GM21786 (cell line): ENCODE data around the gene GALNT18.
"Not testable (repeated sequence)": the region's sequence is repeated elsewhere in the genome, so short reads cannot be mapped to it uniquely, and the experiment has no call there.

Experiments
- ATAC-seq: cut with Tn5 transposase; IDR thresholded peaks from one replicate; pipeline ENCODE4 v1.9.1; 2021; ENCODE audit not compliant: unreplicated experiment

GALNT18 gene

DNA sequence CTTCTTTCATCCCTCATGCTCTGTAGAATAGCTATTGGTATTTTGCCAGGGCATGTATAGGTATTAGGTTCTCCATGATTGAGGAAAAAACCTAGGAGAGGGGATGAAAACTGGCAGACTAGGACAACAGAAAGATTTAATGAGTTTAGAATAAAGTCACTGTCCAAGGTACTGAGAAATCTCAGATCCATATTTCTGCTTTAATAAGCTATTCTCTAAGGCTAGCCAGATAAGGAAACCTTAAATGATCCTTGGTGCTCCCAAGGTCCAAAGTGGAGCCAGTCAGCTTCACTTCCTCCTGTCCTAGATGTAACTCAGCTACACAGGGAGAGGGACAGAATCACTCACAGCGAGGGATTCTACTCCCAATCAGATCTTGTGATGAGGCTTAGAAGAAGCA lies 255.0 kb downstream of the GALNT18 start:
- no peak for ATAC-seq

DNA sequence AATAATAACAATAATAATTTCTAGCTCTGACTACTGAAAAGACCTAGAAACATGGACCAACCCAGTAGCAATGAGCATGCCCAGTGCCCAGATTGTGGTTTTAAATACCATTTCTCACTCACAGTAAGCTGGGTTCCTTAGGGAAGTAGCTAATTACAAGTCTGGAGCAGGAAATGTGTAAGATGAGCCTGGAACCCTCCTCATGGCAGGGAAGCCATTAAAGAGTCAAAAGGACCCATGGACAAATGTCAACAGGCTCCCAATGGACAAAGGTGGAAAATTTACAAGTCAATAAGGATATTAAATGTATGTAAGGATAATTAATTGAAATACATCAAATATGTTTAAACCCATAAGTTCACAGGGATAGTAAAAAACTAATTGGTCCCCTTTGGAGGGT lies 258.1 kb downstream of the GALNT18 start:
- no peak for ATAC-seq

DNA sequence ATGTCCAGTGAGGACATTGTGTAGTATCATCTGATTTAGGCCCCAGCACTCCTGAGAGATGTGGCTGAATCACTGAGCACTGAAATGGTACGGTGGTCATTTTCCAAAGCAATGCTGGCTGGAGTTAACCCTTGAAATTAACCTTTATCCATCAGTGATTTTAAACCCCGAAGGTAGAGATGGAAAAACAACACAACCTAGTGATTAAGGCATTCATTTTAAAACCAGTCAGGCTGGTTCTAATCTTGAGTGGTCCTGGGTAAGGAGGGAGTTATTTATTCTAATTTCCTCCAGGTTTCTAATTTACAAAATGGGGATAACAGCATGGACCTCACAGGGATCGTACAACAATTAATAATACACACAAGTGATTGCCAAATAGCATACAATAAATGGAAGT lies 262.2 kb downstream of the GALNT18 start:
- ATAC-seq, result no peak

DNA sequence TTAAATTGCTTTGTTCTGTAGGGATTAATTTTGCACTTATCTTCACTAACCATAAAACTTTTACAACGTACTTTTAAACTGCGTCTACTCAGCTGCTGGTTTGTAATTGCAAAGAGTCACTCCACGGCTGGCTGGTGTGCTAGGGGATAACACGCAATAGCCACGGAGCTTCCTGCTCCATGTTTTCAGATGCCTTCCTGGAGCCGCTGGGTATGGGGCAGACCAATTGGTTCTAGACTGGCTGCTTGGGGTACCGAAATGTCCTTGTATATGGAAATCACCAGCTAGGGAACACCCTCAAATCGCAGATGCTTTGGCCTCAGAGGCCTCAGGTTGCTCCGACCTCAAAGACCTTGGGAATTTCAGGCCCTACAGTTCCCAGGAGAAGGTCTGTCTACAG lies 265.0 kb downstream of the GALNT18 start:
- no peak for ATAC-seq

DNA sequence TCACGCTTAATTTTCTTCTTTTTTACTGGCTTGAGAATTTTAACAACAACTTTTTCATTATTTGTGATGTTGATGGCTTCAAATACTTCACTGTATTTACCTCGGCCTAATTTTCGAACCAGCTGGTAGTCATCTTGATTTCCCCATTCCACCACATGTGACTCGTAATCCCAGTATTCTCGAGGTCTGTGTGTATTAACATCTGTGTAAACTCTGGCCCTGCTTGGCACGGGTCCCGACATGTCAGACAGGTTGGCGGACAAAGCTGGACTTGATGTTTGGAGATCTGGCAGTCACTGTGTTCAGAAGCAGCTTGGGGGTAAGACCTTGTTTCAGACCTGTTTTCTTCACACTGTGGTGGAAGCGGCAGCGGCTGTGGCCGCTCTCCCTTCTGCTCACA lies 268.9 kb downstream of the GALNT18 start, which contains the start of gene CSNK2A3:
Gene CSNK2A3, minus strand, starts transcription at position 373 of the 400 bp plus-strand sequence. Its CDS starts 131 bp downstream, at position 242.
- not testable (repeated sequence) for ATAC-seq

DNA sequence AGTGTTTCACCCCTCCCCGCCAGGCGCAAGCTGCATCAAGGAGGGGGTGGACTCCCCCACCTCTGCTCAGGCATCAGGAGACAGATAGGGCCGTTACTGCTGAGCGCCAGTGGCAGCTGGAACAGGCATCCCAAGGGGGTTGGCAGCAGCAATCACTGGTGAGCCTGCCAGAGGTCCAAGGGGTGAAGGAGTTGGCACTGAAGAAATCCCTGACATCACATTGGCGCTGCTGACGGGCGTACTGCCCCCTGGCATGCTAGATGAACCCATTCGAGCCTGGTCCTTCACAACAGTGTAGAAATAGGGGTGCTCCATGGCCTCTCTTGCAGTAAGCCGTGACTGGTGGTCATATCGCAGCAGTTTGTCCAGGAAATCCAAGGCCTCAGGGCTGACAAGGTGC lies 270.0 kb downstream of the GALNT18 start:
- not testable (repeated sequence) for ATAC-seq

DNA sequence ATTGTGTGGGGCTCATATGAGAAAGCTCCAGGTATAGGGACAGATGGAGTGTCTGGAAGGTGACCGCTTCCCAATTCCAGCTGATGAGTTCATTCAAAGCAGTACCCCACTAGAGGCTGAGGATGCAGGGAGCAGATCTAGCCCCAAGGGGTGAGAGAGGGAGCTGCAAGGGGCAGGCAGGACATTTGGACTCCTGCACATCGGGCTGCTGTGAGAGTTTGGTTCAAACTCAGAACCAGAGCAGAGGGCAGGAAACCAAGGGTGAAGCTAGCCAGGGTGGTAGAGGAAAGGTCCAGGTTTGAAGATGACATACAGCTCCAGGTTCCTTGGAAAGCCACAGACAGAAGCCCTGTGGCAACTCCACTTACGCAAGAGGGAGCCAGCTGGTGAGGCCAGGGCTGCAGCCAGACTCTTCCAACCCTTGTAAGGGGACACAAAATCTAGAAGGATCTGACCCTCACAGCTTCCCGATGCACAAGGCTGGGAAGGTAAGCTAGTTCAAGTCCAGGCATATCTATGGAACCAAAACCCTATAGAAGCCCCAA lies 270.7 kb downstream of the GALNT18 start:
- no peak for ATAC-seq

DNA sequence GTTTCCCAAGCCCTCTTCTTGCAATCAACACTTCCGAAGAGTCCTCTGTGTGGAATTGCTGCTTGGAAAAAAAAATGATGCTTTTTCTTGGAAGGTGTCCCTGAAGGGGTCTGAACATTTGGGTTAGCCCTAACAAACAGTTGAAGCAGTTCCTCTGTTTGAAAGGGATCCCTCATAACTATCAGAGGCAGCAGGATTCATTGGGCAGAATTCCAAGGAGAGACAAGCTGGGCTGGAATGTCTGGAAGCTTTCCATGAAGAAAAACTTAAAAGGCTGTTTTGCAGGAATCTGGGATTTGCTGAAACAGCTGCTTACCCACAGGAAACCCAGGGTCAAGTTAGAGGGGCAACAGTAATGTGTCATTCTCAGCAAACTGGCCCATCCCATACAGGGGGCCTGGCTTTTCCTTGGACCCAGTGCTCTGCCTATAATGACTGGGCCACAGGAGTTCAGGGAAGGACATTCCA lies 271.9 kb downstream of the GALNT18 start:
- ATAC-seq, result no peak

DNA sequence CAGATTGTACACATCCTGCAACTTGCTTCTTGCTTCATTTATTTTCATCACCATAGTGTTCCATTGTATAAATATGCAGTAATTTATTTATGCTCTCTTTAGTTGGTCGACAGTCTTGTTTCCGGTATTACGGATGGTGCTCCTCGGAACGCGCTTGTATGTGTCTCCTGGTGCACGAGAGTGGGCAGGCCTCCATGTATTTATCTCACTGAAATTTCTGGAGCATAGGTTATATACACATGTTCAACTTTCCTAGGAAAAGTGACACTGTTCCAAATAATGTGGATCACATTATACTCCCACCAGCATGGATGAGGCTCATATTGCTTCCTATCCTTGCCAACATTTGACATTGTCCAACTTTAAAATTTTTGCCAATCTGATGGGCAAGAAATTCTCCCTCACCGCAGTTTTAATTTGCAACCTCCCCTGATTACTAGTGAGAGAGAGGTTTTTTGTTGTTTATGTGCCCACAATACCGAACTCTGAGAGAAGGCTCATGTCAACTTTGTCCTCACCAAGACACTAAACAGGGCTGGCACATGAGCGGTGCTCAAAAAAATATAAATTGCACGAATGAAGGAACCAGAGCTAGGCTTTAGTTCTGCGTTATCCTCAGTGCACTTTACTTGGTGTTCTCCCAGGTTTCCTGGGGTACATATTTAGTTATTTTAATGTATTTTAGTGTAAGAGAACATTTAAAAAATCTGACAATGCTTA lies 272.5 kb downstream of the GALNT18 start:
- no peak for ATAC-seq

DNA sequence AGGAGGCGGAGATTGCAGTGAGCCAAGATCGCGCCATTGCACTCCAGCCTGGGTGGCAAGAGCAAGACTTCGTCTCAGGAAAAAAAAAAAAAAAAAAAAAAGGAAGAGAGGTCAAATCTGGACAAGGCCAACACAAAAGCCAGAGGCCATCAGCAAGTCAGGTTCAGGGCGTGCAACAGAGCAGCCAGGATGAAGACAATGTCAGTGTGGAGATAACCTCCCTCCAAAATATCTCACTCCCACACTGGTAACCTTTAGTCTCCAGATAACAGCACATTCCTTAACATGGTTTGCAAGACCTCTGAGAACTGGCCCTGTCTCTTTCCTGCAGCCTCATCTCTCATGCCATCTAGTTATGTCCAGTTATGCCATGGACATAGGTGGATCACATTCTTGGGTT lies 273.5 kb downstream of the GALNT18 start:
- no peak for ATAC-seq

DNA sequence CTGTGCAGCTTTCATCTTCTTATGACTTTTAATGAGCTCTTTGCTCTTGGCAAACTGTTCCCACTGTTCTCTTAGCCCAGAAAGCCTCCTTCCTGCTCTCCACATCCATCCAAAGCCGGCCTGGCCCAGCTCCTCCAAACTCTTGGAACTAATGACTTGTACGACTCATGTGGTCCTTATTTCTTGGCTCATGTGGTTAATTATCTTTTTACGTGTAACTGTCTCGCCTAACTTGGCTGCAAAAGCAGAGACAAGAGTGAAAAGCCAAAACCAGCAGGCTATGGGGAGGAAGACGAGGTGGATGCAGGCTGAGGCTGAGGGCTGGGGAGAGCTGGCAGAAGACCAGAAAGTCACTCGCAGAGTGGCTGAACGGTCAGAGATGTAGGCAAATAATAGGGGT lies 274.2 kb downstream of the GALNT18 start:
- ATAC-seq, result no peak

DNA sequence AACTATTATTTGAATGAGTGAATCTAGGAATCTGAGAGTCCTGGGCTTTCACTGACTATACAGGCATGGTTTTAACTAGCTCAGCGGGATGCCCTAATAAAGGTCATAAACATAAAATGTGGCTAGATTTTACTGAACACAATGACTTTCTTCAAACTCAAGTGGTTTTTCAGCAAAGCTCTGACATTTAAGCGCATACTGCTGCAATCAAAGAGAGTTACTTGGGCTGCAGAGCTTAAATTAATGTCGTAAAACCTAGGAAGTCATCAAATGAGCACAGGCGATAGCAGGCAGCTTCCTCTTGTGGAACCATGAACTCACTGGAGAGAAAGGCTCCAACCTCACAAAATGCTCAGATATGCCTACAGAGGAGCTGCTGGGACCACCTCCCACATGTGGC lies 275.5 kb downstream of the GALNT18 start:
- no peak for ATAC-seq

DNA sequence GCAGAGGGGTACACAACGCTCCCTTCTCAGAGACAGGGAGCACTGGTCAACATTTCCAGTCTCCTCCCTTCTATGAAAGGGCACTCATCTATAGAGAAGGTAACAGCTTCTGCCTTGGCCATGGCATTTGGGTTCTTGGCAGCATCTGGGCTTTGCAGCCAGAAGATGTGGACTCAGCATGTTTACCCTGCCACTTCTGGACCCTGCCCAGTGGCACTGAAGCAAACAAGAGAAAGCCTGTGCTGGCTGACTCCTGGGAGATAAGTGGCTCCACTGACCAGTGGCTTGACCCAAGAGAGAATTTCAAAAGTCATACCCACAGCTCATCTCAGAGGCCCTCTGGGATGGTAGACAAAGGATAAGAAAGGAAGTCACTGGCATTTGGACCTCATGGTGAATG lies 276.7 kb downstream of the GALNT18 start:
- no peak for ATAC-seq

DNA sequence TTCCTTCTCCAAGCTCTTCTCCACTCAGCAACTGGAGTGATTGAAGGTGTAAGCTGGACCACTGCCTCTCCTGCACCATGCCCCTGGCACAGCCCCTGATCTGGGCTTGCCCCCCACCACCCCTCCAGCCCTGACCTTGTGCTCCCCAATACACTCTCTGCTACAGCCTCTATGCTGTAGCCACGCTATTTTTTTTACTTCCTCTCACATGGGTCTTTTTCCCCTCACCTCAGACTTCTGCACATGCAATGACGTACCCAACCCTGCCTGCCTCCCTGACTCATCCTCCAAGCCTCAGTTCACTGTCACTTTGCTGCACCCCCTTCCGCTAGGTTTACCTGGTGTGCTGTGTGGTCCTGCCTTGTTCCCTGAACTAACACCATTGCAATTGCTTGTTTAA lies 277.8 kb downstream of the GALNT18 start:
- peak; percentile 60 for ATAC-seq

DNA sequence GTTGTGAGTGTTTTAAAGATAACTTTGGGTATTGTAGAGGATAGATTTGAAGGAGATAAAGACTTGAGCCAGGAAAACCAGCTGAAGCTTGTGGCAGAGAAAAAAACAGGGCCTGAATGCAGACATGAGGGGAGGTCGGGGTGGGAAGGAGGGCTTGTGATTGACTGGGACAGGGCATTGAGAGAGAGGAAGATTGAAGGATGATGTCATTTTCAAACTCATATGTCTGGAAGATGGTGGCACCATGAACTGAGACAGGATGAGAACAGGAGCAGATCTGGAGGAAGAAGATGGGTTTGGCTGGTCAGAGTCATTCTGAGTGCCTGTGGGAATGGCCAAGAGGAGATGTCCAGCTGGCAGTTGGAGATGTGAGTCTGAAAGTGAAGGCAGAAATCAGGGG lies 283.5 kb downstream of the GALNT18 start:
- no peak for ATAC-seq

DNA sequence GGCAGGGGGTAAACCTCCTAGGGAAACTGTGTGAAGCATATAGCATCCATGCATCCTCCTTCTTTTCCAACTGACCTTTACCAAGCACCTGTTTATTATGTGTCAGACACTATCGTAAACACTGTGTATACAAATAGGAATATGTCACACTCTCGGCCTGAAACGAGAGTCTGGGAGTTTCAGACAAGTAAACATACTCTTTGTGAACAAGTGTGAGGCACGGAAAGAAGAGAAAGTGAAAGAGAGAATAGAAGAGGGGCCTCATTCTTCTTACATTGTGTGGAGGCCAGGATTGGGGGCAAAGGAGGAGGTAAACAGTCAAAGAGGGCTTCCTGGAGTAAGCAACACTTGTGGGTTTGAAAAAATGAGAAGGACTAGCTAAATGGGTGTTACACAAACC lies 285.1 kb downstream of the GALNT18 start:
- ATAC-seq, result no peak

DNA sequence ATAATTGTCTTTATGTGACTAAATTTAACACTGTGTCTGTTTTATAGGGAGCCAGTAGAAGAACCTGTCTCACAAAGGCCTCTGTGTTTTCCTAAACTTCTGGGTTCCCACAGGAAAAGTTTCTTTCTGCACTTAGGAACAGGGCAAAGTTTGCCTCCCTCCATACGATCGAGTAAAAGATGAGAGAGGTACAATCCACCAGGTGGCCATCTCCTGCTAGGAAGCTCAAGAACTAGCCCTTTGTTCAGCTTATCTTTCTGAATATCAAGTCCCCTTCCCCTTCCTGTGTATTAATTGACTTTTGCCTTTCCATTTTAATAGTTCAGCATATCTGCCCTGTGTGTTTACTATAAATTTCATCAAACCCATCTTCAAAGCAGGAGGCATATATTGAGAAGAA lies 286.8 kb downstream of the GALNT18 start:
- ATAC-seq, result no peak

DNA sequence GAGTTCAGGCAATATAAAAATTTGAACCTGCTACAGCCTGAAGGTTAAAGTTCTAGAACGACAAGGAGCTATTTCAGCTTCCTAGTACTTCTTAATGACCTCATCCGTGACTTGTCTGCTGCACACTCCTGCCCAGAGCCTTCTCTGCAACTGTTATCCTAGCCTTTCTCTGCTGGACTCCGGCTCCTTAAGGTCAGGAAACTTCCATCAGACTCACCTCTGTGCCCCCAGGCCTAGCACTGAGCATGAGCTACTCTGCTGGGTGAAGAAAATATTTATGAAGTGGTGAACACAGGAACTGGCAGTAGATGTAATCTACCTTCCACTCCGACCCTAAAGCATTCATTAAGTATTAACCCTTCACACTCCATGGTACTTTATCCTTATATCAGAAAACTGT lies 287.2 kb downstream of the GALNT18 start:
- no peak for ATAC-seq

DNA sequence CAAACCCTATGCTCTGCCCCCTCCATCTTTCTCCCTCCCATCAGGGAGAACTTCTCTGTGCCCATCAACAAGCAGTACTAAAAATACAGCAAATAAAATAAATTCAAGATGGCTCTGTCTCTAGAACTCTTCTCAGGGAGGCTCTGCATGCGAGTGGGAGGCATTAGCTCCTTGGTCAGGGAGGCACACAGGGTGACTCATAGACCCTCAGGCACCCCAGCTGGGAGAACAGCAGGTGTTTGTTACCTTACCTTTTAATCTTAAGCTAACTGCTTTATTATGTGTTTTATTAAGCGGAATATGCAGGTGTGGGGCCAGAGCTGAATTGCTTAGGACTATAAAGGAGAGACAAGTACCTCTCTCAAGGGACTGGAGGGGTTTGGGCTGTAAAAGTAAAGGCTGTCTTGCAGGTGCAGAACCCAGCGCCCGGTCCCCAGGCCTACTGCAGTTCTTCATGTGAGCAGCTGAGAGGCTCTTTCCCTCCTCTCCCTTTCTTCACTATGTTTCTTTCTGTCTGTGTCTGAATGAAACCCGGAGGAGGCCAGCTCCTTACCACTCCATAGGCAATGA lies 289.6 kb downstream of the GALNT18 start:
- no peak for ATAC-seq

DNA sequence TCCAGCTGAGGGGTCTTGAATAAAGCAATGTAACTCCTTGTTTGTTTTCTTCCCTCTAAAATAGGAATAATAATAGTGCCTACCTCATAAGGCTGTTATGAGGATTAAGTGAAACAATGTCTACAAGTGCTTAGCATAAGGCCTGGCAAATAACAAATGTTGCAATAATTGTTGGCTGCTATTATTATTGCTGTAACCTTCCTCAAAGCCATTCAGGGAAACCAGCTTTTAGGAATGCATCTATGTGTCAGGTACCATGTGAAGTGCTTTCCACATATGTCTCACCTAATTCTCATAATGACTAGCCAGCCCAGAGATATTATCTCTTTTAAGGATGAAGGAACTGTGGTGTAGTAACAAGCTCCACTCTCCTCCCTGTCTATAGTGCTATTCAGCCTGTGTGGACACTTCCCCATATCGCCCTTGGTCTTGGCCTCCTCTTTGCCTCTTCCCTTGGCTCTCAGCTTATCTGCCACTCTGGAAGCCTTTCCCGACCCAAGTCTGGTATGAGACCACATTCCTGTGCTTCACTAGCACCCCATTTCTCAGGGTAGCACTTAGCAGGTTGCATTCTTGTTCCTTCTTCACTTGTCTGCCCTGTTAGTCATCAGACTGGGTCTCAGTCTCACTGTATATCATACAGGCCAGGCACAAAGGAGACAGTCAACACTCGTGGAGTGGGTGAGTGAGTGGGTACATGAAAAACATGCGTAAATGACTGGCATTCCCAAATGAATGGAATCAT lies 292.6 kb downstream of the GALNT18 start:
- ATAC-seq, result no peak

DNA sequence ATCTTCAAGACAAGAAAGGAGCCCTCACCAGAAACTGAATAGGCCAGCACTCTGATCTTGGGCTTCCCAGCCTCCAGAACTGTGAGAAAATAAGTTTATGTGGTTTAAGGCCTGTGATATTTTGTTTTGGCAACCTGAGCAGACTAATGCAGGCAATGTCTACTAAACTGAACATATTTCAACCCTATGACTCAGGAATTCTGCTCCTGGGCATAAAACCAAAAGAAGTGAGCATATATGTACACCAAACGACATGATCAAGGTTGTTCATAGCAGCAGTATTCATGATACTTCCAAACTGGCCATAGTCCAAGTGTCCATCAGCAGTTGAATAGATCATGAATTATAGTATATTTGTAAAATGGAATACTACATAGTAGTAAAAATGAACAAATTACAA lies 297.7 kb downstream of the GALNT18 start:
- no peak for ATAC-seq

DNA sequence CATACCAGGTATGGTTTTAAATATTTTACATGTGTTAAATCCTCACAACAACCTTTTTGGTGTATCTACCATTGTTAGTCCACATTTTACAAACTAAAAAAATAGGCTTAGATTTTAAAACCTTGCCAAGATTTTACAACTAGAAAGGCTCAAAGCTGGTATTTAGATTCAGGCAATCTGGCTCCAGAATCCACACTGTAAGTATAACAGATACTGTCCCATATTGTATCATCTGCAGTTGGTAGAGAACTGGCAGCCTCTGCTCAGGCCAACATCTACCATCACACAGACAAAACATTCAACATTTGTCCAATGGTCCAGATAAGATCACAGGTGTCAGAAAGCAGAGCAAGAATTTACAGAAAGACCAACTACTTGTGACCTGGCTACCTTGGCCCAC lies 299.7 kb downstream of the GALNT18 start:
- ATAC-seq, result no peak
